HG03045 (cell line): ENCODE measurements around the gene DDX11.
"Not testable (repeated sequence)": the region's sequence is repeated elsewhere in the genome, so short reads cannot be mapped to it uniquely, and the experiment has no call there.

Experiments used
- ATAC-seq: cut with Tn5 transposase; IDR thresholded peaks from one replicate; pipeline ENCODE4 v1.9.1; 2021; ENCODE audit warnings: mild to moderate bottlenecking, moderate library complexity; ENCODE audit not compliant: unreplicated experiment

The DDX11 gene

GRCh38 chr12:31073527-31074332 lies at the start of gene DDX11:
Gene DDX11 (plus strand): TSS chr12:31073860. CDS start chr12:31078394, 4,534 bp downstream.
- peak; percentile 96 for ATAC-seq

- no peak for ATAC-seq
These were observed 47.5 kb upstream of the DDX11 start for GRCh38 chr12:31026202-31026601.

GRCh38 chr12:31027006-31027405 lies 46.7 kb upstream of the DDX11 start:
- not testable (repeated sequence) for ATAC-seq

GRCh38 chr12:31029468-31029867 lies 44.2 kb upstream of the DDX11 start:
- no peak for ATAC-seq

GRCh38 chr12:31029916-31030562 lies 43.6 kb upstream of the DDX11 start:
- no peak for ATAC-seq

GRCh38 chr12:31031951-31032335 lies 41.7 kb upstream of the DDX11 start:
- ATAC-seq, result no peak

- no peak for ATAC-seq
These were observed 40.5 kb upstream of the DDX11 start for GRCh38 chr12:31033146-31033545.

- no peak for ATAC-seq
These were observed 40.0 kb upstream of the DDX11 start for GRCh38 chr12:31033681-31034080.

GRCh38 chr12:31034372-31034771 lies 39.3 kb upstream of the DDX11 start:
- ATAC-seq, result no peak

GRCh38 chr12:31035226-31035625 lies 38.4 kb upstream of the DDX11 start:
- no peak for ATAC-seq

- ATAC-seq, result no peak
These were observed 37.5 kb upstream of the DDX11 start for GRCh38 chr12:31035967-31036665.

- ATAC-seq, result no peak
These were observed 36.6 kb upstream of the DDX11 start for GRCh38 chr12:31037028-31037427.

GRCh38 chr12:31037931-31038330 lies 35.7 kb upstream of the DDX11 start:
- no peak for ATAC-seq

- no peak for ATAC-seq
These were observed 32.6 kb upstream of the DDX11 start for GRCh38 chr12:31041033-31041564.

GRCh38 chr12:31050143-31050542 lies 23.5 kb upstream of the DDX11 start:
- not testable (repeated sequence) for ATAC-seq

GRCh38 chr12:31050548-31050947 lies 23.1 kb upstream of the DDX11 start:
- not testable (repeated sequence) for ATAC-seq

- ATAC-seq, result peak; percentile 83
These were observed 22.0 kb upstream of the DDX11 start for GRCh38 chr12:31051692-31052091.

GRCh38 chr12:31052121-31052520 lies 21.5 kb upstream of the DDX11 start:
- not testable (repeated sequence) for ATAC-seq

GRCh38 chr12:31052666-31053439 lies 20.8 kb upstream of the DDX11 start:
- not testable (repeated sequence) for ATAC-seq

- ATAC-seq, result not testable (repeated sequence)
These were observed 19.7 kb upstream of the DDX11 start for GRCh38 chr12:31053944-31054343.

- no peak for ATAC-seq
These were observed 16.0 kb upstream of the DDX11 start for GRCh38 chr12:31057671-31058070.
